ENCODE measurements around the gene ELFN2. TPM values are rescaled to one million over a fixed set of nuclear protein-coding genes. Genes with fewer than 3 reads are reported as not detected.

ELFN2 gene
- total and polyA plus RNA-seq, 3 experiments from 2014 or later, result 0.02 to 0.20 (median 0.09) TPM

DNA sequence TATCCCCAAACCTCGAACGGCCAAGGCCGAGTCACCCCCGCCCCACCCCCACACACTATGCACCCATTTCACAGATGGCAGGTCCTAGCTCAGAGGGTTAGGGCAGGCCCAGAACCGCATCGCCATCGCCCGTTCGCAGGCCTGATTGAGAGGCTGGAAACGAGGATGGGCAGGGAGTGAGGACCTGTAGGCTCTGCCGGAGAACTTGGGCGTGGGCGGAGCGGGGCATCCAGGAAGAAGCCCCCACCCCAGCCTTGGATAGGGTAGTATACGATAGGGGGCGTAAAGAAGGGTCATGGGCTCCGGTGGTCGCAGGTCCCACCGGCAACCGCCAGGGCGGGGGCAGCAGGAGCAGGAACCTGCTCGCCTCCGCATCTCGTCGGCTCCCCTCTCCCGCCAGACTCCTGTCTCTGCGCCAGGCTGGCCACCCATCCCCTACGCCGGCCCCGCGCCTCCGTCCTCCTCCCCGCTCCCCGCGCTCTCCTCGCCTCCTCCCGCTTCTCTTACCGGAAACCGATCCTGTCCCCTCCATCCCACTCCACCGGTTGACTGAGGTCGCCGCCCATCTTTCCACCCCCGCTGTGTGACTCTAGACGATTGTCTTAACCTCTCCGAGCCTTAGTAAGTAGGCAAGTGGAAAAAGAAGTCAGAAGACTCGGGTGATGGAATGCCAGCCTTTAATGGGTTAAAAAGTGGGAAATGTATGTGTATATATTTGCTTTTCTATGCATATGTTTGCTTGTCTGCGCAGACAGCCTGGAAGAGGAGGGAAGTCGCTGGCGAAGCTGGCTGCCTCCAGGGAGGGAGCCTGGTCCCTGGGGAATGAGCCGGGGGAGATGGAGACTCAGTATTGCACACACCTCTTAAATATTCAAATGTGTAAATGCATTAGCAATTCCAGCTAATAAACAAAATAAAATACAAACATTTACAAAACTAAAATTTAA lies 92.1 kb downstream of the ELFN2 start:
- Mint-ChIP-seq H3K4me1 (peaks cover 7 to 14% (median 10%) of the 10 kb centered on the region in 3 donors), H3K9me3 (no peaks in the 10 kb centered on the region), H3K36me3 (no peaks in the 10 kb centered on the region), H3K27me3 (peaks cover 35 to 68% of the 10 kb centered on the region in 2 donors), H3K4me3 (peak overlapping the region in 2 of 7 donors; percentile 4 to 52), H3K27ac (peak overlapping the region in 1 of 8 donors; percentile 50)
- H3K4me1 ChIP-seq (ENCODE audit: insufficient read depth, low read length), result no peaks in the 10 kb centered on the region
- H3K4me3 ChIP-seq (ENCODE audit: low read length), result no peak overlapping the region
- no peak overlapping the region for H3K27ac ChIP-seq (ENCODE audit: low read depth, low read length)
- DNase-seq, result no peak
- ChIA-PET CTCF (interaction anchor here (2.2 kb wide), 1 partner anchor 18 kb away, joined by 11 read pairs; no protein-coding TSS in a partner anchor), POLR2A (interaction anchor here (0.6 kb wide), 1 partner anchor 168 kb away, joined by 3 read pairs; no protein-coding TSS in a partner anchor)
- no peaks in the 10 kb centered on the region for H3K9me3 ChIP-seq (ENCODE audit: low read length)
- peaks cover 39% of the 10 kb centered on the region for H3K27me3 ChIP-seq (ENCODE audit: insufficient read depth, low read length, poor library complexity, severe bottlenecking)
- no peaks in the 10 kb centered on the region for H3K36me3 ChIP-seq (ENCODE audit: insufficient read depth, low read length)

DNA sequence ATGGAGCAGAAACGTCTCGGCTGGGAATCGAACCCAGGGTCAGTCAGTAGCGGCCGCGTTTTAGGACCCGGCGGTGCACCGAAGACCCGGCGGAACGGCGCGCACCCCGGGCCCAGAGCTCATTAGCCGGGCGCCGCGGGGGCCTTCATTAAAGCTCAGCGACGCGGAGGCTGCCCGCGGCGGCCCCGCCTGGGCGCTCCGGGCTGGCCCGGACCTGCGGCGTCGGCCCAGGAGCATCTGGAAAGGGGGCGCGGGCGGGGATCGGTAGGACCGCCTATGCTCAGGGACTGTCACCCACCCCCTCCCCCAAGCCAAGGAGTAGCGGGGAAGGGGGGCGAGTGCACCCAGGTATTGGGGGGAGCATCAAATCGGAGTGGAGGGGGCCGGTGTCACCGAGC lies 92.8 kb downstream of the ELFN2 start:
- POLR2A ChIA-PET, result interaction anchor here (0.6 kb wide), 1 partner anchor 167 kb away, joined by 3 read pairs; no protein-coding TSS in a partner anchor
- Mint-ChIP-seq H3K27ac (no peak overlapping the region), H3K4me3 (peak overlapping the region in 2 of 7 donors; percentile 23 to 56), H3K4me1 (peaks cover 7 to 14% (median 10%) of the 10 kb centered on the region in 3 donors), H3K27me3 (peaks cover 38 to 71% of the 10 kb centered on the region in 2 donors), H3K9me3 (no peaks in the 10 kb centered on the region), H3K36me3 (no peaks in the 10 kb centered on the region)
- Histone ChIP-seq H3K27me3 (ENCODE audit: insufficient read depth, low read length, poor library complexity, severe bottlenecking) (peaks cover 39% of the 10 kb centered on the region), H3K4me3 (ENCODE audit: low read length) (no peak overlapping the region), H3K36me3 (ENCODE audit: insufficient read depth, low read length) (no peaks in the 10 kb centered on the region), H3K4me1 (ENCODE audit: insufficient read depth, low read length) (no peaks in the 10 kb centered on the region), H3K9me3 (ENCODE audit: low read length) (no peaks in the 10 kb centered on the region), H3K27ac (ENCODE audit: low read depth, low read length) (no peak overlapping the region)
- no peak for DNase-seq
- CTCF ChIA-PET, result interaction anchor here (0.9 to 2.2 kb wide), 2 partner anchors 17 to 94 kb away, joined by 3 to 11 read pairs; no protein-coding TSS in a partner anchor

DNA sequence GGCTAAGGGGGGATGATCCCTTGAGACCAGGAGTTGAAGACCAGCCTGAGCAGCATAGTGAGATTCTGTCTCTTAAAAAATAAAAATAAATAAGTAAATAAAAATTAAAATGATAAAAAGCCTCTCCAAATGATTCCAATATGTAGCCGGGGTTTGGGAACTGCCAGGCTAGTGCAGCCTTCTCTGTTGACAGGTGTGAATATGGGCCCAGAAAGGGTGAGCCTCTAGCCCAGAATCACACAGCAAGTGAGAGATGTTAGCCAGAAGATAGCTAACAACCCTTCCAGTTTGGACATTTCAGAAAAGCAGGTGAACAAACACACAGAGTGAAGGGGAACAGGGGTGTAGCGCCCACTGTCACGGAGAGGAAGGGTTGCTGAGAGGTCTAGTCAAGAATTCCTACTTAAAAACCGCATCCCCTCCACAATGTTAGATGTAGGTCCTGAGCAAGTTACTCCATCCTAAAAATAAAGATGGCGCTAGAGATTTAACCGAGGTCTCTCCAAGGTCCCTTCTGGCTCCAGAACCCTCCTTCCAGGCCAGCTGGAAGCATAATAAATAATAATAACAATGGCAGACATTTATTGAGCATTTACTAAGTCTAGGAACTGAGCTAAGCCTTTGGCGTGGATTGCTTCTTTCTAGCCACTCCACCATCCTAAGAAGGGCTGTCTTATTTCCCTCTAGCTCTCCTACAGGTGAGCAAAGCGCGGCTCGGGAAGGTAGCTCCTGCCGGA lies 93.4 kb downstream of the ELFN2 start:
- Histone ChIP-seq H3K27ac (ENCODE audit: low read depth, low read length) (no peak overlapping the region), H3K9me3 (ENCODE audit: low read length) (no peaks in the 10 kb centered on the region), H3K27me3 (ENCODE audit: insufficient read depth, low read length, poor library complexity, severe bottlenecking) (peaks cover 39% of the 10 kb centered on the region), H3K4me1 (ENCODE audit: insufficient read depth, low read length) (no peaks in the 10 kb centered on the region), H3K36me3 (ENCODE audit: insufficient read depth, low read length) (no peaks in the 10 kb centered on the region), H3K4me3 (ENCODE audit: low read length) (no peak overlapping the region)
- Mint-ChIP-seq H3K4me1 (peaks cover 7 to 14% (median 10%) of the 10 kb centered on the region in 3 donors), H3K27ac (no peak overlapping the region), H3K36me3 (no peaks in the 10 kb centered on the region), H3K27me3 (peaks cover 38 to 72% of the 10 kb centered on the region in 2 donors), H3K9me3 (no peaks in the 10 kb centered on the region), H3K4me3 (peak overlapping the region in 2 of 7 donors; percentile 23 to 56)
- POLR2A ChIA-PET, result no interaction called here
- no peak for DNase-seq
- CTCF ChIA-PET, result interaction anchor here (0.9 to 2.2 kb wide), 2 partner anchors 17 to 95 kb away, joined by 3 to 11 read pairs; no protein-coding TSS in a partner anchor

DNA sequence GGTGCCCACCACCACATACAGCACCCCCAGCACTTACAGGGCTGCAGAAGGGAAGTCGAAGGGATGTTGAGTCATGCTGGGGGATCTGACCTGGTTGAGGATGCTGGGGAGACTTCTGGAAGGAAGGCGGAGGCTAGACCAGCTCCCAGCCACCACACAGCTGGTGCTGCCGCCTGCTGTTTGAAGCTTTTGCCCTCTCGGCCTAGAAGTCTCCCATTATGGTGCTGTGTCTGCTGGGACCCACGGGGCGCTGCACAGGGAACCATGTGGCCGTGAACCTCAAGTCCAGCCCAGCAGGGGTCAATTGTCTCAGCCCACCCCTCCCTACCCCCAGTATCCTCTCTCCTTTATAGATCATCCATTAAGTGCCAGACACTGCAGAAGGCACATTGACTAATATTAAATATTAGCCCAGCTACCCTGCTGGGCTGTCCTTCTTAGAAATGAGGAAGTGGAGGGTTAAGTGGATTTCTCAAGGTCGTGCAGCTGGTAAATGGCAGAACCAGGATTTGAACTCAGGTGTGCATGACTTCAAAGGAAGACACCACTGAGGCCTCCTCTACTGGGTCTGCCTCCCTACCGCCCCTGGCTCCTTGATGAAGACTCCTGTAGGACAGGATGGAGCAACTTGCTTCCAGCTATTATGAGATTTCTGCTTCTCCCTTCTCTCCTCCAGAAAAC lies 95.3 kb downstream of the ELFN2 start:
- Histone ChIP-seq H3K4me1 (ENCODE audit: insufficient read depth, low read length) (no peaks in the 10 kb centered on the region), H3K4me3 (ENCODE audit: low read length) (no peak overlapping the region), H3K27me3 (ENCODE audit: insufficient read depth, low read length, poor library complexity, severe bottlenecking) (peaks cover 36% of the 10 kb centered on the region), H3K36me3 (ENCODE audit: insufficient read depth, low read length) (no peaks in the 10 kb centered on the region), H3K27ac (ENCODE audit: low read depth, low read length) (no peak overlapping the region), H3K9me3 (ENCODE audit: low read length) (no peaks in the 10 kb centered on the region)
- H3K9me3 Mint-ChIP-seq, result no peaks in the 10 kb centered on the region
- peak overlapping the region in 1 of 8 donors; percentile 35 for H3K27ac Mint-ChIP-seq
- H3K36me3 Mint-ChIP-seq, result no peaks in the 10 kb centered on the region
- no peak for DNase-seq
- H3K4me1 Mint-ChIP-seq, result peaks cover 7 to 14% (median 10%) of the 10 kb centered on the region in 3 donors
- H3K4me3 Mint-ChIP-seq, result no peak overlapping the region
- ChIA-PET POLR2A (no interaction called here), CTCF (no interaction called here)
- peaks cover 41 to 73% of the 10 kb centered on the region in 2 donors for H3K27me3 Mint-ChIP-seq

DNA sequence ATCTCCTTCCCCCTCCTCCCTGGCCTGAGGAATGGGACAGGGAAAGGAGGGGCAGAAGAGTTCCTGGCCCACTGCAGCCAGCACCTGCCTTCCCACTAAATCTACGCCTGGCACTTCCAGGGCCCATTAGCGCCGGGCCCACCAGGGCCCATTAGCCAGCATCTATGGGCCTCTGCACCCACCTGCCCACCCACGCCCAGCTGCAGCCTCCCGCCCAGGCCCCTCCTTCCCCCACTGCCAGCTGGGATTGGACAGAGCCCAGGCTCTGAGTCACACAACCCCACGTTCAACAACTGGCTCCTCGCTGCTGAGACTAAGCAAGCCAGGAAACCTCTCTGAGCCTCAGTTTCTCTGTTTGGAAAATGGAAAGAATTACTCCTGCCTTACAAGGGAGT lies 96.2 kb downstream of the ELFN2 start:
- ChIA-PET POLR2A (no interaction called here), CTCF (no interaction called here)
- H3K9me3 Mint-ChIP-seq, result no peaks in the 10 kb centered on the region
- no peak overlapping the region for H3K4me3 Mint-ChIP-seq
- H3K27ac Mint-ChIP-seq, result no peak overlapping the region
- Histone ChIP-seq H3K36me3 (ENCODE audit: insufficient read depth, low read length) (no peaks in the 10 kb centered on the region), H3K9me3 (ENCODE audit: low read length) (no peaks in the 10 kb centered on the region), H3K27me3 (ENCODE audit: insufficient read depth, low read length, poor library complexity, severe bottlenecking) (peaks cover 40% of the 10 kb centered on the region), H3K4me3 (ENCODE audit: low read length) (no peak overlapping the region), H3K27ac (ENCODE audit: low read depth, low read length) (no peak overlapping the region), H3K4me1 (ENCODE audit: insufficient read depth, low read length) (no peaks in the 10 kb centered on the region)
- no peak for DNase-seq
- peaks cover 41 to 70% of the 10 kb centered on the region in 2 donors for H3K27me3 Mint-ChIP-seq
- peaks cover 9 to 14% (median 10%) of the 10 kb centered on the region in 3 donors for H3K4me1 Mint-ChIP-seq
- H3K36me3 Mint-ChIP-seq, result peaks cover 0 to 3% (median 0%) of the 10 kb centered on the region in 3 donors

DNA sequence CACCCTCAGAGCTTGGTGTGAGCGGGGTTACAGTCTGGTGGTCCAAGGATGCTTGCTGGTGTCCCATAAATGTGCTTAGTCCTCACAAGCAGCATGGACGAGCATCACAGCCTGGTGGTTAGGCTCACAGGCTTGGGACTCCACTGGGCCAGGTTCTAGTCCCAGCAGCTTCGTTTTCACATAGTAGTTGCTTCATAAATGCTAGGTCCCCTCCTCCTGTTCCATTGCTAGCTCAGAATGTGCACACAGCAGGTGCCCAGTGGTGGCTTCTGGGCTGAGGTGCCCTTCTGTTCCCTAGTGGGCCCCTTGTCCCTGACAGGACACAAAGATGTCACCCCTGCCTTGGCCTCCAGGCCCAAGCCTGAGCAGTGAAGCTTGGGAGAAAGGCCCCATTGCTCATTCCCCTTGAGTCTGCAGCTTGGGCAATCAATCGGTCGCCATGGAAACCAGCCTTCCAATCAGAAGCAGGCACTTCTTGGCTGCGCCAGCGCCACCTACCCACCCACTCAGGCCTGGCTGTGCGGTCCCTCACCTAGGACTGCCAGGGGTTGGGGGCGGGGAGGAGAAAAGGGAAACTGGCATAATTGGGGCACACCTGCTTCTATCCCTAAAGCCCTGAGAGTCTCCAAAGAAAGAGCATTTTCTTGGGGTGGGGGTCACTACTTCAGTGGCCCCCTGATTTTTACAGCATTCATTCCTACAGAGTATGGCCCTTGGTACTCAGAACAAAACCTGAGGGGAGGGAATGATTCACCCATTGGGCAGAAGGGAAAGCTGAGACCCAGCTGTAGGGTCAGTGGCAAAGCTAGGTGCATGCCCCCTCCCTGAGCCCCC lies 96.9 kb downstream of the ELFN2 start:
- POLR2A ChIA-PET, result no interaction called here
- no peaks in the 10 kb centered on the region for H3K9me3 Mint-ChIP-seq
- no peak overlapping the region for H3K4me3 Mint-ChIP-seq
- peaks cover 8 to 13% (median 9%) of the 10 kb centered on the region in 3 donors for H3K4me1 Mint-ChIP-seq
- H3K36me3 Mint-ChIP-seq, result peaks cover 0 to 3% (median 0%) of the 10 kb centered on the region in 3 donors
- no peak overlapping the region for H3K27ac ChIP-seq (ENCODE audit: low read depth, low read length)
- no peaks in the 10 kb centered on the region for H3K36me3 ChIP-seq (ENCODE audit: insufficient read depth, low read length)
- no peak overlapping the region for H3K4me3 ChIP-seq (ENCODE audit: low read length)
- H3K4me1 ChIP-seq (ENCODE audit: insufficient read depth, low read length), result no peaks in the 10 kb centered on the region
- no peaks in the 10 kb centered on the region for H3K9me3 ChIP-seq (ENCODE audit: low read length)
- DNase-seq, result no peak
- CTCF ChIA-PET, result no interaction called here
- peaks cover 44 to 64% of the 10 kb centered on the region in 2 donors for H3K27me3 Mint-ChIP-seq
- peaks cover 38% of the 10 kb centered on the region for H3K27me3 ChIP-seq (ENCODE audit: insufficient read depth, low read length, poor library complexity, severe bottlenecking)
- peak overlapping the region in 1 of 8 donors; percentile 41 for H3K27ac Mint-ChIP-seq

Data from CD8-positive, alpha-beta memory T cell (primary cell).